GM19238 (cell line): ENCODE measurements around the gene AKAP12.

ENCODE experiments used
- DNase-seq: peaks from one replicate; pipeline ENCODE4 v3.0.0; 2011; ENCODE audit warnings: low spot score; ENCODE audit not compliant: insufficient read length

Gene AKAP12

GRCh38 chr6:151279891-151280290 is 40.1 kb downstream of the AKAP12 start:
- DNase-seq, result no peak

GRCh38 chr6:151280859-151281258 is 41.1 kb downstream of the AKAP12 start:
- DNase-seq, result no peak

- DNase-seq, result no peak
Observed at GRCh38 chr6:151284012-151284411, 44.2 kb downstream of the AKAP12 start.

- DNase-seq, result peak; percentile 4
Observed at GRCh38 chr6:151284548-151285017, 44.8 kb downstream of the AKAP12 start.

- DNase-seq, result no peak
Observed at GRCh38 chr6:151285122-151285521, 45.4 kb downstream of the AKAP12 start.

GRCh38 chr6:151286214-151286613 is 46.4 kb downstream of the AKAP12 start:
- no peak for DNase-seq

- DNase-seq, result no peak
Observed at GRCh38 chr6:151288712-151289398, 49.1 kb downstream of the AKAP12 start.

- DNase-seq, result no peak
Observed at GRCh38 chr6:151289399-151290007, 49.7 kb downstream of the AKAP12 start.

- DNase-seq, result no peak
Observed at GRCh38 chr6:151290877-151291721, 51.3 kb downstream of the AKAP12 start.

GRCh38 chr6:151291722-151292059 is 51.9 kb downstream of the AKAP12 start:
- DNase-seq, result no peak

- no peak for DNase-seq
Observed at GRCh38 chr6:151292974-151293687, 53.4 kb downstream of the AKAP12 start.

- DNase-seq, result no peak
Observed at GRCh38 chr6:151293688-151294016, 53.9 kb downstream of the AKAP12 start.

- DNase-seq, result no peak
Observed at GRCh38 chr6:151294561-151295101, 54.9 kb downstream of the AKAP12 start.

GRCh38 chr6:151297886-151298285 is 58.1 kb downstream of the AKAP12 start:
- DNase-seq, result no peak

GRCh38 chr6:151299011-151299410 is 59.2 kb downstream of the AKAP12 start:
- no peak for DNase-seq

- DNase-seq, result no peak
Observed at GRCh38 chr6:151300267-151300991, 60.7 kb downstream of the AKAP12 start.

- DNase-seq, result no peak
Observed at GRCh38 chr6:151301547-151301946, 61.8 kb downstream of the AKAP12 start.

- DNase-seq, result no peak
Observed at GRCh38 chr6:151303231-151303630, 63.5 kb downstream of the AKAP12 start.

- no peak for DNase-seq
Observed at GRCh38 chr6:151306269-151306783, 66.6 kb downstream of the AKAP12 start.

- DNase-seq, result no peak
Observed at GRCh38 chr6:151307501-151307900, 67.7 kb downstream of the AKAP12 start.

GRCh38 chr6:151309619-151310018 is 69.9 kb downstream of the AKAP12 start:
- no peak for DNase-seq
